Right atrium auricular region (tissue), 2 donors: ENCODE data around the gene USP48. TPM values are rescaled to one million over a fixed set of nuclear protein-coding genes. Genes with fewer than 3 reads are reported as not detected.

Source experiments
- DNase-seq: peaks from one replicate; pipeline ENCODE4 v3.0.0-alpha.2; 2019; ENCODE audit warnings: low spot score
- H3K27ac ChIP-seq, 2 donors: fragments of 200-600 bp; sonication (generic); 1 replicate in 1 of 2; 2 replicates in 1 of 2; pipeline ENCODE4 v1.5.1; 2016 to 2019
- H3K27me3 ChIP-seq, 2 donors: fragments of 200-600 bp; sonication (generic); one replicate each; pipeline versions ENCODE4 v1.5.1 to v1.6.0; 2017 to 2019
- H3K36me3 ChIP-seq: fragments of 200-600 bp; sonication (generic); one replicate; pipeline ENCODE4 v1.5.1; 2016
- H3K4me1 ChIP-seq, 2 donors: fragments of 200-600 bp; sonication (generic); one replicate each; pipeline versions ENCODE4 v1.5.1 to v1.6.0; 2017 to 2019
- H3K4me3 ChIP-seq, 2 donors: fragments of 200-600 bp; sonication (generic); 1 replicate in 1 of 2; 2 replicates in 1 of 2; pipeline ENCODE4 v1.5.1; 2017 to 2019; ENCODE audit warnings: mild to moderate bottlenecking in 1 of 2, moderate library complexity in 1 of 2
- H3K9me3 ChIP-seq, 2 donors: fragments of 200-600 bp; sonication (generic); one replicate each; pipeline ENCODE4 v1.5.1; 2019
- total RNA-seq, 2 donors: library from RNA; depleted of rRNA; stranded (reverse); fragments of >200 nt; gene quantifications; one replicate each; pipeline ENCODE4 v1.1.0, GENCODE V29; 2016
- TF ChIP-seq, protein P1 (sequence below), 2 donors: fragments of 200-600 bp; sonication (generic); IDR thresholded peaks; one replicate each; pipeline ENCODE4 v1.5.1; 2019; ENCODE audit warnings: antibody characterized with exemption in 2 of 2

Gene USP48
- total RNA-seq, 2 donors from 2014 or later: 24.1 to 31.0 TPM

DNA sequence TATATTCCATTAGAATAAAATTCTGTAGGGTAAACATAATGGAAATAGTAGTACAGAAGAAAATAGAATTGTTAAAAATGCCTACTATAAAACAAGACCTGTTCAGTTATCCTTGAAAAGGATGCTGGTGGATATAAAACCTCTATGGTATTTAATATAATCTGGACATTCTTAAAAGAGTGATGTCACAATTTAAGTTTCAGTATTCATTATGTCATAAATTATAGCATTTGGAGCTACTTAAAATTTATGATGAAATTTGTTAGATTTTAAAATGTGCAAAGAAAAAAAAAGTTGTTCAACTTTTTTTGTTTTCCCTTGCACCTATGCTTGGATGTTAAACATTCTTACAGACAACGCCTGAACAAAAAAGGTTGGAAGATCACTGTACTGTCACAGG lies 50.3 kb downstream of the USP48 start:
- no peak overlapping the region for H3K4me3 ChIP-seq
- H3K36me3 ChIP-seq: peaks cover 54% of the 10 kb centered on the region
- H3K4me1 ChIP-seq: no peaks in the 10 kb centered on the region
- H3K27ac ChIP-seq: no peak overlapping the region
- no peak for DNase-seq
- no peaks in the 10 kb centered on the region for H3K9me3 ChIP-seq
- no peaks in the 10 kb centered on the region for H3K27me3 ChIP-seq
- TF ChIP-seq, protein P1, sequence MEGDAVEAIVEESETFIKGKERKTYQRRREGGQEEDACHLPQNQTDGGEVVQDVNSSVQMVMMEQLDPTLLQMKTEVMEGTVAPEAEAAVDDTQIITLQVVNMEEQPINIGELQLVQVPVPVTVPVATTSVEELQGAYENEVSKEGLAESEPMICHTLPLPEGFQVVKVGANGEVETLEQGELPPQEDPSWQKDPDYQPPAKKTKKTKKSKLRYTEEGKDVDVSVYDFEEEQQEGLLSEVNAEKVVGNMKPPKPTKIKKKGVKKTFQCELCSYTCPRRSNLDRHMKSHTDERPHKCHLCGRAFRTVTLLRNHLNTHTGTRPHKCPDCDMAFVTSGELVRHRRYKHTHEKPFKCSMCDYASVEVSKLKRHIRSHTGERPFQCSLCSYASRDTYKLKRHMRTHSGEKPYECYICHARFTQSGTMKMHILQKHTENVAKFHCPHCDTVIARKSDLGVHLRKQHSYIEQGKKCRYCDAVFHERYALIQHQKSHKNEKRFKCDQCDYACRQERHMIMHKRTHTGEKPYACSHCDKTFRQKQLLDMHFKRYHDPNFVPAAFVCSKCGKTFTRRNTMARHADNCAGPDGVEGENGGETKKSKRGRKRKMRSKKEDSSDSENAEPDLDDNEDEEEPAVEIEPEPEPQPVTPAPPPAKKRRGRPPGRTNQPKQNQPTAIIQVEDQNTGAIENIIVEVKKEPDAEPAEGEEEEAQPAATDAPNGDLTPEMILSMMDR (IDR thresholded peaks at IDR 0.05): no peak

- Histone ChIP-seq H3K36me3 (peaks cover 32% of the 10 kb centered on the region), H3K27me3 (no peaks in the 10 kb centered on the region)
These were observed 57.1 kb downstream of the USP48 start for GRCh38 chr1:21725748-21726392.

DNA sequence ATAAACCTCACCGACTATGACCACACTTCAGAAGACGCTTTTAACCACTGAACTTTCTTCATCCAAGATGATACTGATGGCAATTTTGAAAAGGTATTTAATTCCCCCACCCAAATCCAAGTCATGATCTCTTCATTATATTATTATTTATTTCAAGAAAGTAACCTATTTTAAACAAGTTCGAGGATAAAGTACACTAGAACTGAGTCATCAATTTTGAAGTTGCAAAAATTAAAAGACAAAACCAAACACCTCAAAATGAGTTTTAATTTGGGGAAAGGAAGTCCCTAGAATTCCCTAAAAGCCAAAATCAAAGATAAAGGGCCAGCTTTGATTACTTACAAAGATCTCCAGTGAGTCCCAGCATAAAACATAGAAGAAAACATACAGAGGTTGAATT lies 58.4 kb downstream of the USP48 start:
- no peaks in the 10 kb centered on the region for H3K4me1 ChIP-seq
- TF ChIP-seq, protein P1 (IDR thresholded peaks at IDR 0.05): no peak
- no peak overlapping the region for H3K4me3 ChIP-seq
- H3K27ac ChIP-seq: no peak overlapping the region
- no peak for DNase-seq
- no peaks in the 10 kb centered on the region for H3K9me3 ChIP-seq
- no peaks in the 10 kb centered on the region for H3K27me3 ChIP-seq
- peaks cover 40% of the 10 kb centered on the region for H3K36me3 ChIP-seq

More at GRCh38 chr1:21725748-21726392, 57.1 kb downstream of the USP48 start:
- TF ChIP-seq, protein P1 (IDR thresholded peaks at IDR 0.05): no peak
- DNase-seq: no peak
- no peak overlapping the region for H3K4me3 ChIP-seq
- H3K9me3 ChIP-seq: no peaks in the 10 kb centered on the region
- H3K4me1 ChIP-seq: no peaks in the 10 kb centered on the region
- no peak overlapping the region for H3K27ac ChIP-seq

- TF ChIP-seq, protein P1 (IDR thresholded peaks at IDR 0.05): no peak
- H3K27ac ChIP-seq: no peak overlapping the region
- H3K36me3 ChIP-seq: peaks cover 40% of the 10 kb centered on the region
- H3K27me3 ChIP-seq: no peaks in the 10 kb centered on the region
- H3K4me1 ChIP-seq: no peaks in the 10 kb centered on the region
- no peaks in the 10 kb centered on the region for H3K9me3 ChIP-seq
- DNase-seq: no peak
- H3K4me3 ChIP-seq: no peak overlapping the region
These were observed 58.9 kb downstream of the USP48 start for GRCh38 chr1:21724098-21724497.

GRCh38 chr1:21721295-21721985 lies 61.5 kb downstream of the USP48 start:
- Histone ChIP-seq H3K27ac (no peak overlapping the region), H3K4me1 (no peaks in the 10 kb centered on the region), H3K36me3 (peaks cover 49% of the 10 kb centered on the region), H3K27me3 (no peaks in the 10 kb centered on the region), H3K4me3 (no peak overlapping the region), H3K9me3 (no peaks in the 10 kb centered on the region)
- DNase-seq: no peak
- TF ChIP-seq, protein P1 (IDR thresholded peaks at IDR 0.05): no peak
